Peyer's patch (tissue), 4 donors: ENCODE results near the gene KIF1A.

Experiments used
- CTCF ChIP-seq, 6 experiments: fragments of 450-650 bp in 4 of 6; fragments of 200-600 bp in 2 of 6; sonication (generic) in 1 of 6; IDR thresholded peaks; one replicate each; pipeline ENCODE4 v1.5.1; 2017 to 2019; ENCODE audit warnings: antibody characterized with exemption in 6 of 6, mild to moderate bottlenecking in 3 of 6, moderate library complexity in 1 of 6
- POLR2A ChIP-seq, 2 donors: fragments of 450-650 bp; IDR thresholded peaks; one replicate each; pipeline ENCODE4 v1.5.1; 2017; ENCODE audit warnings: antibody characterized with exemption in 2 of 2, mild to moderate bottlenecking in 2 of 2, moderate library complexity in 2 of 2

- TF ChIP-seq POLR2A (IDR thresholded peaks at IDR 0.05) (no peak), CTCF (IDR thresholded peaks at IDR 0.05) (no peak)
Measured at GRCh38 chr2:240820607-240821428, 799 bp upstream of the KIF1A start.
